ENCODE measurements around the gene RPL22.

The RPL22 gene

DNA sequence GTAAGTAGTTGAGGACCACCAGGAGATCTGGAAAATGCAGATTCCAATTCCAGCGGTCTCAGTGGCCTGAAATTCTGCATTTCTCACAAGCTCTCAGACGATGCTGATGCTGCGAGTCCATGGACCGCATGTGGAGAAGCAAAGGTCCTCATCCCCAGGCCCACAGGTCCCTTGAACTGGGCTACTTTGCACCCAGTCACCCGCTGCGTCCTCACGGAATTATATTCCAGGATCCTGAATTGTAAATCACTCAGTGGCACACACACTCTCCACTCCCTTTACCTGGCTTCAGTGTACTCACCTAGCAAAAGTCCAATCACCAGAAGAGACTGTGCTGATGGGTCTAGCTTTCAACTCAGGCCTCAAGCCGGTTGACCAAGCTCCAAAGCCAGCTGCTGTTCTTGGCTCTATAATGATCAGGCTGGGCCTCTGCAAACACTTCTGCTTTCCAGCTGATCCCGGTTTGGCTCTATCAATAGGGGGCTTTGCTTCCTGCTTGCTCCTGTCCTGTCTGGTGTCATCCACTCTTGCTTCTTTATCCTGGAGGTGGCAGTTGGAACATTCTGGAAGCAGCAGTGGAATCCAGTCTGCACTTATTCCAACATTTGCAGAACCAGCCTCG lies 904 bp upstream of the RPL22 start:
- DNase-seq (ENCODE audit: low spot score), result no peak

GRCh38 chr1:6198646-6199297 lies 623 bp downstream of the RPL22 start:
- peak; percentile 11 for DNase-seq (ENCODE audit: low spot score)

DNA sequence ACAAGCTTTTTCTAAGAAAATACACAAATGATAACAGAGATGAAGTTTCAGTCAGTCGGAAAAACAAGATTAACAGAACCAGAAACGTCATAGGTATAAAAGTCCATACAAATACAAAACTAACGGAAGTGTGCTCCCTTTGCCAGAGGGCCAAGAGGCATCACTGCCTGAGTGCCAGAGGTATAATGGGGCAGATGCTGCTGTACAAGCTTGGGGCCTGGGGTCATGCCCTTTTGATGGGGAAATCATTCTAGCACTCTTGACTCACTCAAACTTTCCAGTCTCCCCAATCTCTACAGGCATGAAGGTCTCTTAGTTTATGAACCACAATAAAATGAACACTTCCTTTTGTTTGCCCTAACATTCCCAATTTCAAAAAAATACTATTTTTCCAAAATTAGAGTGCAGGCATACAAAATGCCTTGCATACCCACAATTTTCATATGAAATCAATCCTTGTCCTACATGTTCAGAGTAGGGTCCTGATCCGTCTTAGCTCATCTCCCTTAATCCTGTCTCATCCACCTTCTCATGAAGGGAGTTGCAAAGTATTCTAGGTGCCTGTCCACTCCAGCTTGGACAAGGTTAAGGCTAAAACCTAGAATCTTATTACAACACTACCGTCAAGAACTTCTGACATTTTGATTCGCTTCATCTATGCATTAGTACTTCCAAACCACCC lies 1.5 kb downstream of the RPL22 start:
- DNase-seq (ENCODE audit: low spot score), result no peak

GRCh38 chr1:6191968-6192367 lies 7.4 kb downstream of the RPL22 start:
- no peak for DNase-seq (ENCODE audit: low spot score)

DNA sequence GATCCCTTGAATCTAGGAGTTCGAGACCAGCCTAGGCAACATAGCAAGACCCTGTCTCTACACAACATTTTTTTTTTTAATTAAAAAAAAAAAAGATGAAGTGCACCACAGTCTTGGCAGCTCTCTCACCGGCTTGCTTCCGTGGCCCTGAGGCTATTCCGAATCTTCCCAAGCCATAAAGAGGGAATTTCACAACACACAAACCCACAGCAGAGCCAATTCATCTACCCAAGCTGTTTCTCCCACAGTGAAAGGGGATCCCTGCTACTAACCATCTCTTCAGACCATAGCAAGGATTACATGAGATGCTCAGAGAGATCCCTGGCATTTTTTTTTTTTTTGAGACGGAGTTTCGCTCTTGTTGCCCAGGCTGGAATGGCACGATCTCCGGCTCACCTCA lies 10.9 kb downstream of the RPL22 start:
- DNase-seq (ENCODE audit: low spot score), result no peak

- DNase-seq (ENCODE audit: low spot score), result peak; percentile 22
Observed at GRCh38 chr1:6185635-6186382, 13.6 kb downstream of the RPL22 start.

DNA sequence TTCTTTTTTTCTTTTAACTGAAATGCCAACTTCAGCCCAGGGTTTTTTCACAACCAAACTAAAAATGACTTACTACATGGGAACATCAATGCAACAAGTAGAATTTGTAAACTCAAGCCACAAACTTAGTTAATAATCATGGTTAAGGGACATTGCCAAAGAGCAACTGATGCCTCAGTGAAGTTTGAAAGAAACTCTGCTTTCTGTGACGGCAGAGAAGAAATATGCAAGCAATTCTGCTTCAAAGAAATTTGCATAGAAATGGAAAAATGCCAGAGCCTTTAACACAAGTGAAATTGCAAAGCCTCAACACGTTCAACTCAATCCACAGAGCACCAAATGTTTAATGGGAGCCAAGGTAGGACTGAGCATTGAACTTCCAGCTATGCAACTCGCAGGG lies 14.2 kb downstream of the RPL22 start:
- no peak for DNase-seq (ENCODE audit: low spot score)

DNA sequence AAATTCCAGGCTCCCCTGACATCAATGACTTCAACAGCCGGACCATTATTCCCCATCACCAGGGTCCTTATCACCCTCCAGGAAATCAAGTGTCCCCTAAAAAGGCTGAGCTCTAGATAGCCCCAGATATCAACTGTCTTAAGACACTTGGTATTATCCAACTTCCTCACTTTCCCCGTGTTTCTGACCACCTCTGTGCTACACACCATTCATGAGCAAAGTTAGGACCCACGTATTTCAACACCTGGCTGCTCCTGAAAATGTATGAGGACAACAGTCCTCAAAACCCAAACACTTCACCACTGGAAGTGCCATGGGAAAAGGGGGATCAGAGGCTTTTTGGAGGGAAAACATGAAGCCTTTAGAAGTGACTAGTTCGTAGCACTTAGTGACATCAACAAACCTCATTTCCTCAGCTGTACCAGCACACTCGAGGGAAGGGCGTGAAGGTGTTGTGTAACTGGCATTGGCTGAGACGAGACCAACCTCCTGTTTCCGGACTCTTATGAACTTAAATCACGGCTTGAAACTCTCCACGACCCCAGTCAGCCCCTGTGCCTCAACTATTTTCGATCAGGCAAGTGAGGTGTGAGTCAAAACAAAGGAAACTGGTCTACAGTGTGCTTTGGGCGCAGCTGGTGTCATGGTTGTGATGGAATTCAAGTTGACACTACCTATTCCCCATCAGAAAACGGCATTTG lies 15.2 kb downstream of the RPL22 start:
- no peak for DNase-seq (ENCODE audit: low spot score)

DNA sequence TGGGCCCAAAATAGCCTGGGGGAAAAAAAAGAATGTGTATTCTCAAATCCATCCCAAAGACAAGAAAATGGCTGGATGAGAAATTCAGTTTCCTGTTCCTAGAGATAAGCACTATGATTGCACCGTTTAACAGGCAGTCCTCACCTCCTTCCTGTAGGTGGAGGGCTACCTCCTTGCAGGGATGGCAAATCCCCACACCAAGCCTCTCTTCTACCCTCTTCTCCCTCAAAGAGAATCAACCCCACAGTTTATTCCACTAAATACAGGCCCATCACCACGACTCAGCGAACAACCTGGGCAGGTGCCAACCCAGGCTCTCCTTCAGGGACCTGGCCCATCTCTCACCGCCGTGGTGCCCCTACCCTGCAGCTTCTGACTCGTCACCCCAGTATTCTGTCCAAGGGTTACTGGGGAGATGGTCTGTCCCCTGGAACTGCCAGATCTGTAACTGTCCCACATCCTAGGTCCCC lies 15.8 kb downstream of the RPL22 start:
- no peak for DNase-seq (ENCODE audit: low spot score)

GRCh38 chr1:6181347-6181770 lies 18.0 kb downstream of the RPL22 start:
- no peak for DNase-seq (ENCODE audit: low spot score)

DNA sequence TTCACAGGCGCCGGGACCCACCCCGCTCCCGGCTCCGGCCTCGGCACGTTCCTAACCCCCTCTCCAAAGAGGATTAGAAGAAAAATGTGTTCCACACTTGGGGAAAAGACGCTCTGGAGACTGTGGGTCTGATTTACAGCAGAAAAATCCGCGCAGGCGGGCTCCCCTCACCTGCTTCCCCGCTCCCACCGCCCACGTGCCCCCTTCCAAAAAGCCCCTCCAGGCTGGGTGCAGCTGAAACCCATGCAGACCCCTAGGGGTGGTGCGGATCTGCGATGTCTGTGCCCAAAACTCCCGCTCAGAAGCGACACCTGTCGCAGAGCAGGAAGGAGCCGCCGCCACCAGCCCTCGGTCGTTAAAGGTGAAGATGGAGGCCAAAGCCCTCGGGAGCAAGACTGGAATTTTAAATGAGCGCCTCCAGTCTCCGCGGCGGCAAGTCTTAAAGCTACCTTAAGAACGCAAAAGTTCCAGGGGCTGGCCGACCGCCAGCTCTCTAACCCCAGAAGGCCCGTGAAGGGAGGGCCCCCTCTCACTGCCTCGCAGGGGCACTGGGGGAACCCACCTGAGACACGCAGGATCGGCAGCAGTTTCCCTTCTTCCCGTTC lies 18.6 kb downstream of the RPL22 start:
- no peak for DNase-seq (ENCODE audit: low spot score)

DNA sequence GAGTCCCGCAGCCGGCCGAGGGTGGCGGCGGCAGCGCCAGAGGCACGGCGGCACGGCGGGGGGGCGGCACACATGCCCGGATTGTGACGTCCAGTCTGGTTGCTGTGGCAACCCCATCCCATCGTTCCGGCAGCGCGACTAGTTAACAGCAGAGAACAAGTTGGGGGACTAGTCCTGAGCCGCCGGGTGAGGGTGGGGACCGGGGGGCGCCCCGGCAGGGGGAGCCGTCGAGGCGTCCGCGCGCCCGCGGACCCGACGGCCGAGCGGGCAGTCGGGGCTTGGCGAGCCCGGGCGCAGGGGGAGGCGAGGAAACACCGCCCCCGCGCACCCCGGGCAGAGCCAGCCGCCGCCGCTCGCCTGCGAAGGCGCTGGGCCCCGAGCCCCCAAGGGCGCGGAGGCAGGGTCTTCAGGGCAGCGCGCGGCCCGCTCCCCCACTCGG lies 19.1 kb downstream of the RPL22 start, which contains the start of gene CHD5:
TSS of gene CHD5 (minus strand) at position 54 of the 439 bp plus-strand sequence. CDS start 298 bp downstream, outside the sequence.
- no peak for DNase-seq (ENCODE audit: low spot score)

DNA sequence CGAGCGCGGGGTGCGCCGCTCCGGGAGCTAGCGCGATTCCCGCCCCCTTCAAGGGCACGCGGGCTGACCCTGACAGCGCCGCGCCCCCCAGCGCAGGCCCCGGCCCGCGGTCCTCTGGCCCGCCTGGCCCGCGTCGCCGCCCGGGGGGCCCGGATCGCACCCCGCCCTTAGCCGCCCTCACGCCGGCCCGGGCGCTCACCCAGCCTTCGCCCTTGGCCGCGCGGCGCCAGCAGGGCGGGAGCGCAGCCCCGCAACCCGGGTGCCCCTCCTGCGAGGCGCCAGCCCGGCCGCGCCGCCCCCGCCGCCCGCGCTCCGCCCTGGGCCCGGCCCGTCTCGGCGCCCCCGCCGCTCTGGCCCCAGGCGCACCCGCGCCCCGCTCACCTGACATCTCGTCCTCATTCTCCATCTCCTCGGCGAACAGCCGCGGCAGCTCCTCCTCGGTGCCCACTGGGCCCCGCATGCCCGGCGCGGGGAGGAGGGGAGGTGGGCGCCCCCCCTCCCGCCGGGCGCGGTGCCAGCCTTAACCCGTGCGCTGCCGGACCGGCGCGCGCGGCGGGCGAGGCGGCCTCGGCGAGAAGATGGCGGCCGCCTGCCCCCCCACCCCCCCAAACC lies 19.7 kb downstream of the RPL22 start:
- no peak for DNase-seq (ENCODE audit: low spot score)

DNA sequence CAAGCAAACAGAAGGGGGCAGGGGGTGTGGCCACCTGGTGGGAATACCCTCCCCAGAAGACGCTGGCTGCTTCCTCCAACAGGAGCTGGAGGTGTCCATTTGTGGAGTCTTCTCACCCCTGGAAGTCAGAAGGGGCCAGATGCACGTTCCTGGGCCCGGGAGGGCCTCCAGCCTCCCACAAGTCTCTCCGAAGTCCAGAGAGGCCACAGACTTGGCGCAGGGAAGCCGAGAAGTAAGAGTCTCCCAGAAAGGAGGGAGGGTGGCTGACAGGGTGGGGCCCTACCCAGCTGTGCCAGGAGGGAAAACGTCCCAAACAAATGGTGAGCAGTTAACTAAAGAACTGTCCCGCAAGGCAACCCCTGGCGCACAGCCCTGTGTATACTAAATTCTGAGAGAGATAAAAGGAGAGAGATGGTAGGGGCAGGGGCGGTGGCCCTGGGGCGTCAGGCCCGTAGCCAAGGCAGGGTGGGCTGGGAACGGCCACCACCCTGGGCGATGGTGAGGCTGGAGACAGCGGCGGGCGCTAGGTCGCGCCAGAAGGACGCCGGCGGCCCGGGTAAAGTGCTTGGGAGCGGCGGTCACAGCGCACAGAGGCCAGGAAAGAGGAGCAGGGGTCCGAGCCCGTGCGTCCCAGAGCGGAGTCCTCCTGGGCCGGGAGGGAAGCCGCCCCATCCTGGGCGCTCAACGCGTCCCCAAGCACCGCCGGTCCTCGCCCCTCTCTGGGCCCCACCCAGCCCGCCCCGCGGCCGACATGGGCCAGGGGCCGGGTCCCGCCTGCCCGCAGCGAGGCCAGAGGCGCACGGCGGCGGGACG lies 20.4 kb downstream of the RPL22 start:
- no peak for DNase-seq (ENCODE audit: low spot score)

DNA sequence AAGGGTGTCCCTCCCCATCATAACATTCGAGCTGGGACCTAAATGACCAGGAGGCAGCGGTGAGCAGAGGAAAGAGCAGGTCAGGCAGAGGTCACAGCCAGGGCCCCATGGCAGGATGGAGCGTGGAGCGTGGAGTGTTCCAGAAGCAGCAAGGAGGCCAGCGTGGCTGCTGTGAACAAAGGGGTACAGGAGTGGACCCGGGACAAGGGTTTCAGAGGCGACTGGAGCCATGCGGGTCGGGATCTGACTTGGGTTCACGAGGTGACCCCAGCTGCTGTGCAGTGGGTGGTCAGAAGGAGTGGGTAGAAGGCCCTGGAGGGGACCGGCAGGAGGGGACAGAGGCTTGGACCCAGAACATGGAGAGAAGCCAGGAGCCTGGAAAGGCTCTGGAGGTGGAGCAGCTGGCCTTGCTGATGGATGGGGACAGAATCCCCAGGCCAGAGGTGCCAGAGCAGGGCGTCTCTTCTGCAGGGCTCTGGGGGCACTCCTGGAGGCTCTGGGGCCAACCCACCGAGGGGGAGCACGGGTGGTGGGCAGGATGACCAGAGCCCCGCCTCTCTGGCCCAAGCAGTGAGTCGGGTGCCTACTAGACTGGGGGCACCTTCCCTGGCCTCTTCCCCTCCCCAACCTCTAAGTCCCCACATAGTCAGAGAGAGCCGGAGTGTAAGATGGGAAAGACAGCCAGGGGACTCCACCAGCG lies 21.6 kb downstream of the RPL22 start:
- DNase-seq (ENCODE audit: low spot score), result no peak

GRCh38 chr1:6176779-6177178 lies 22.6 kb downstream of the RPL22 start:
- DNase-seq (ENCODE audit: low spot score), result no peak

DNA sequence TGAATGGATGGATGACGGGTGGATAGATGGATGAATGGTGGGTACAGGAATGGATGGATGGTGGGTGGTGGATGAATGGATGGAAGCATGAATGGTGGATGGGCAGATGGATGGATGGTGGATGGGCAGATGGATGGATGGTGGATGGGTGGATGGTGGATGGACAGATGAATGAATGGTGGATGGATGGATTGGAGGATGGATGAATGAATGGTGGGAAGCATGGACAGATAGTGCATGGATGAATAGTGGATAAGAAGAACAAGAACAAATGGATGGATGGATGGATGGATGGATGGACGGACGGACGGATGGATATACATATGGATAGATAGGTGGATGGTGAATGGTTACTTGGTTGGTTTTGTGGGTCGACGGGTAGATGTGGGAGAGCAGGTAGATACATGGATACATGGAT lies 24.0 kb downstream of the RPL22 start:
- no peak for DNase-seq (ENCODE audit: low spot score)

GRCh38 chr1:6174621-6175410 lies 24.6 kb downstream of the RPL22 start:
- DNase-seq (ENCODE audit: low spot score), result no peak

GRCh38 chr1:6172549-6172948 lies 26.8 kb downstream of the RPL22 start:
- DNase-seq (ENCODE audit: low spot score), result no peak
